GF-D8 (cell line): Measurements from ENCODE around the gene MKLN1.
"Not testable (repeated sequence)": the region's sequence is repeated elsewhere in the genome, so short reads cannot be mapped to it uniquely, and the experiment has no call there.

Source experiments
- DNase-seq: peaks from one replicate; lab custom pipeline; 2025; lab: John Stamatoyannopoulos, UW

Gene MKLN1

GRCh38 chr7:131501930-131502685, 174.4 kb downstream of the MKLN1 start:
- DNase-seq = no peak

- no peak for DNase-seq
Observed at GRCh38 chr7:131502810-131503508, 175.3 kb downstream of the MKLN1 start.

GRCh38 chr7:131503639-131504038, 176.0 kb downstream of the MKLN1 start:
- no peak for DNase-seq

- DNase-seq = no peak
Observed at GRCh38 chr7:131504157-131504899, 176.7 kb downstream of the MKLN1 start.

DNA sequence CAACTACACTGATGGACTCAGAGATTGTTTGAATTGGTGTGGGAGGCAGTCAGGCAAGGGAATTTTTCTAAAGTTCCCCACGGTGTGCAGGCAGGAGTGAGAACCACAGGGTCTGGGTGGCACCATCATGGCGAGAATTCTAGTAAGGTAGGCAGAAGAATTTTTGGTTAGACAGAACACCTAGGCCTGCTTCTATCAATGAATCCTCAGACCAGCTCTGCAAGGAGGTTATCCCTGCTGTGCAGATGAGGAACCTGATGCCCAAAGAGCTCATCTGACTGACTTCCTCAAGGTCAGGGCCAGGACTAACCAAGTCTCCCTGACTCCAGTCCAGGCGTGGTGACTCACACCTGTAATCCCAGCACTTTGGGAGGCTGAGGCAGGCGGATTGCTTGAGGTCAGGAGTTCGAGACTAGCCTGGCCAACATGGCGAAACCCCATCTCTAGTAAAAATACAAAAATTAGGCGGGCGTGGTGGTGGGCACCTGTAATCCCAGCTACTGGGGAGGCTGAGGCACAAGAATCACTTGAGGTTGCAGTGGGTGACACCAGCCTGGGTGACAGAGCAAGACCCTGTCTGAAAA, 177.5 kb downstream of the MKLN1 start:
- not testable (repeated sequence) for DNase-seq

DNA sequence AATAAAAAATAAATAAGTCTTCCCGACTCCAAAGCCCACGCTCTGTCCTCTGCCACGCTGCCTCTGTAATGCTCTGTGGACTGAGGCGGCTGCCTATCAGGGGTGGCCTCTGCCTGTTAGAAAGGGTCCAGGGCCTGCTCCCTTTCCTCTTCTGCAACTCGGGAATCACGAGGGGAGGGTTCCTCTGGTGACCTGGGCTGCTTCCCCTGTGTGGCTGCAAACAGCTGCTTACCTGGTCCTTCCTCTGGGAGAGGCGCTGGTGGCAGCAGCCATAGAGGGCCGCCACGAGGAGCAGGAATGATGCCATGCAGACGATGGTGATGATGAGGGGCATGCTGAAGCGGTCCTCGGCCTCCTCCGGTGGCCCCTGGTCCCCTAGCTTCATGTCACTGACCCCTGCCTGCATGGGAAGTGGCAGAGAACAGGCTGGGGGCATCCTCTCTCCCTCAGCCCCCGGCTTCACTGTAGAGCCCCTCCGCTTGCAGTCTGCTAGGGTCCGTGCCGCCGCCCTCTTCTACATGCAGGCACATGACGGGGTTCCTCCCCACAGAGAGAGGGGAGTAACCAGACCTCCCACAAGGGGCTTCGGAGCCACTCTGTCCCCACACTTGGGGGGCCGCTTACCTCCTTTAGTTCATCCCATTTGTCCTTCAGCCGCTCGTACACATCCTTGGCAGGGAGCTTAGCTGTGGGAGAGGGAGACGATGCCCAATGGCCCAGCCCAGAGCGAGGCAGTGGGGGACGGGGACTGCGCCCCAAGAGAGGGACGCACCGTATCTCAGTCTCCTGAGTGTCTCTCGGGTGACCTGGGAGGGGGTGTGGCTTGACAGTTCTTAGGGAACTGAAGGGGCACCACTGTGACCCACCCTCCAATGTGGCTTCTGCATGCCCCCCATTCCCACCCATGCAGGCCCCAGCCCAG, 178.2 kb downstream of the MKLN1 start:
- DNase-seq = no peak

- DNase-seq = no peak
Observed at GRCh38 chr7:131506597-131506996, 178.9 kb downstream of the MKLN1 start.

GRCh38 chr7:131507592-131508331, 180.1 kb downstream of the MKLN1 start:
- no peak for DNase-seq

DNA sequence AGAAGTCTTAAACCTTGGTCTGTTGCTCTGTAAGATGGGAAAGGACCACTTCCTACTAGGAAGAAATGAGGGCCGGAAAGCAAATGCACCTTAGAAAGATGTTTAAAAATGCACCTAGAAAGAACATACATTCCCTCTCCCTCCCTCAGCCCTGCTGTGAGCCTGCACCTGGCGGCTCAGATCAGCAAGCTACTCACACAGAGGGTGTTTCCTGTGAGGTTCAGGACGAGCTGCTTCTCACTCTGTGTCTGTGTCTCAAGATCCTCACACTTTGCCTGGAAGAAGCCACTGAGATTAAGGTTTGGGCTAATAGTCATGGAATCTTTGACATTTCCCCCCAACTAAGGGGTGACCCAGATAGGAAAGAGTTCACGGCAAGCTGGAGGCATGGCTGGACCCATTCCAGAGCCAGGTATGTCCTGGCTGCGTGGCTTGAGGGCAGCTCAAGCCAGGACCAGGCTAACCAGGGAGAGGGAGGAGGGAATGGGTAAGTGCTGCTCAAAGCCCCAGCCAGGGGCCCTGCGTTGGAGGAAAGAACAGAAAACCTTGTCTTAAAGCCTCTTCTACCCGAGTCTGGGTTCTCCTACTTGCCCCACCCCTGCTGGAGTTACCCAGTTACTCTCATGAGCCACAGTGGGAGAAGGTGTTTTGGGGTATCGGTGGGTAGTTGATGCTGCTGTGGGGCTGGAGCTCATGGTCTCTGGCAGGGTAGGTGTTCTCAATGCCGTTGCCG, 181.2 kb downstream of the MKLN1 start:
- DNase-seq = no peak

DNA sequence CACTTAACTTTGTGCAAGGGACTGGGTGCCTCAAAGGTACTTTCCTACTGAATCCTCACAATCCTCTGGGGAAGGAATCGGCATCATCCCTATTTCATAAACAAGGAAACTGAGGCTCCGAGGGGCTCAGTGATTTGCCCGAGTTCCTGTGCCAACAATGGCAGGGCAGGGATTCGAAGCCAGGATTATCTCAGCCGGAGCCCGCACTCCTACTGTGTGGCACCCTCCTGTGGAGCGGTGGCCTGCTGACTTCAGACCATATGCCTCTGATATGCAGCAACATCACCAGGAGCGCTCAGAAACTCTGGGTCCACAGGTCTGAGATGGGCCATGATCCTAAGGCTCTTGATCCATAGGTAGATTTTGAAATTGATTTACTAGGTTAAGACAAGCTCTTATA, 182.1 kb downstream of the MKLN1 start:
- no peak for DNase-seq

DNA sequence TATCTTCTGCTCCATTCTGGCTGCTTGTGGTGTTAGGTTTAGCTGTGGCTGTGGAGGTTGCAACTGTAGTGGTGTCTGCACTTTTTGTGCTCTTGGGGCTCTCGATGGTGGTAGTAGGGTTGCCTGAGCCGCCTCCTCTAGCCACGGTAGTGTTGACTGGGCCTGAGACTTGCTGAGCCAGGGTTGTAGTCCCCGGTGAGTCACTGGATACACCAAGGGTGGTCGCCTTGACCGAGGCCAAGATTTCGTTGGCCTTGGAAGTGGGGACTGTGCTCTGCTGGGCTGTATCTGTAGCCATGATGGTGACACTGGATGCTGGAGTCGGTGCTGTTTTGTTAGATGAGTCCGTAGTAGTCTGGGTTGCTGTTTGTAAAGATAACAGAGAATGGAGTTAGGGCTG, 183.4 kb downstream of the MKLN1 start:
- no peak for DNase-seq

DNA sequence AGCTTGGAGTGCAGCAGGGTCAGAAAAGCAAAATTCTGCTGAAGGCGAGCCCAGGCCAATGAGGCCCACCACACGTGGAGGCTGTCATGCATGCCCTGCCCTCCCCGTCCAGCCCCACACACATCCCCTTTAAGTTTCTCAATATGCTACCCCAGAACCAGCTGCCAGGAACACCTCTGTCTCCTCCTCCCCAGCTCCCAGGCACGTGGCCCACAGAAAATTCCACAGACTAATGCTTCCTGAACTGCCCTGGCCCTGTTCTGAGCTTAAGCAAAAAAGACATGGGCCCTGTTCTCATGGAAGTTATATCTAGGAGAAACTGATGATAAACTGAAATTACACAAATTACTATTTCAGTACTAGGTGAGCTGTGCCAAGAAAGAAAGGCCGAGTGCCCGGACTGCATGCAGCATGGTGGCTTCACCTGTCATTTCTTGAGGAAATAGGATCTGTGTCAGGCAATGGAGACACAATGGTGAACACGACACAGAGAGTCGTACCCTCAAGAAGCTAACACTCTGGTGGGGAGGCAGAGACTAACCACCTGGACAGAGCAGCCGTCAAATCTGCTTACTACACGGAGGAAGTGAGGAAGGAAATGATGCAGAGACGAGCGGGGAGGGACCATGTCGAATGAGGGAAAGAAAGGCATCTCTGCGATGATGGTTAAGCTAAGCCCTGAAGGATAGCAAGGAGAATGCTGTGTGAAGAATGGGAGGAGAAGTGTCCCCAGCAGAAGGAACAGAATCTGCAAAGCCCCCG, 184.3 kb downstream of the MKLN1 start:
- DNase-seq = no peak

- DNase-seq = no peak
Observed at GRCh38 chr7:131513245-131514061, 185.8 kb downstream of the MKLN1 start.

- not testable (repeated sequence) for DNase-seq
Observed at GRCh38 chr7:131515471-131515870, 187.8 kb downstream of the MKLN1 start.

GRCh38 chr7:131517218-131517923, 189.7 kb downstream of the MKLN1 start:
- no peak for DNase-seq

GRCh38 chr7:131518626-131519025, 190.9 kb downstream of the MKLN1 start:
- DNase-seq = no peak

DNA sequence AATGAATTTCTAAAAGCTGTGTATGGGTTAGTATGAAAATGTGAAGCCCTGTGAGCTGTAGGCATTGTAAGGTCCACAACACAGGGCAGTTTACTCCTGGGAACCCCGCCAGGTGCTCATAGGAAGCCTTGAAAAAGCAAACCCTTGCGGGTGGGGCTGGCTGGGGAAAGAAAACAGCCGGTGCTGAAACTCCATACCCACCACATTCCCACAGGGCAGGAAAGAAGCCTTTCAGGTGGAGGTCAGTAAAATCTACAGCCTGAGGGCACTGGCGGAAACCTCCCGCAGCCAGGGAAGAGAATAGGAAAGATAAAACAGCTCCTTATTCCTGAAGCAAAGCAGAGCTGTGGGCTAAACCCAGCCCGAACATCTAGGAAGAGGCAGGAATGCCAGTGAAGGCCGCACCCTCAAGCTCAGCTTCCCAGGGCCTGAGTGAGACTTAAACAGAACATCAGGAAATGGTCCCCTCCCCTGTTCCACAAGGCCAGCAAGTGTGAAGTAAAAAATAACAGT, 194.0 kb downstream of the MKLN1 start:
- no peak for DNase-seq
